ENCODE data around the gene TLR3. TPM values are rescaled to one million over a fixed set of nuclear protein-coding genes. Genes with fewer than 3 reads are reported as not detected.

Gene TLR3
- total RNA-seq (1.6 TPM), polyA plus RNA-seq (ENCODE audit: insufficient read depth in 1 of 8, insufficient read length in 8 of 8, low replicate concordance in 1 of 8) (1 to 10 TPM in 4 of 8 donors, under 1 TPM in 4; 0.69 to 1.5 (median 1.0) TPM)
- long read RNA-seq, donor 1: 0 reads
- long read RNA-seq, donor 2: 0 reads
- long read RNA-seq, donor 3: 0 reads
- long read RNA-seq, donor 4, partial matches to known transcripts: 0 of 1 reads
- long read RNA-seq, donor 4, other reads (novel, unspliced or antisense): 0 of 1 reads
- long read RNA-seq, donor 5: 0 reads
- long read RNA-seq, donor 6: 0 reads
- long read RNA-seq, donor 7: 0 reads
- long read RNA-seq, donor 8, partial matches to known transcripts: 0 of 1 reads
- long read RNA-seq, donor 8, other reads (novel, unspliced or antisense): 0 of 1 reads
- long read RNA-seq, donor 9: 0 reads
- long read RNA-seq, donor 10, full-length matches to known transcripts: 1 of 1 reads
- long read RNA-seq, donor 10, partial matches to known transcripts: 0 of 1 reads
- long read RNA-seq, donor 10, other reads (novel, unspliced or antisense): 0 of 1 reads
- long read RNA-seq, donor 11, full-length matches to known transcripts: 2 of 2 reads
- long read RNA-seq, donor 11, partial matches to known transcripts: 0 of 2 reads
- long read RNA-seq, donor 11, other reads (novel, unspliced or antisense): 0 of 2 reads

DNA sequence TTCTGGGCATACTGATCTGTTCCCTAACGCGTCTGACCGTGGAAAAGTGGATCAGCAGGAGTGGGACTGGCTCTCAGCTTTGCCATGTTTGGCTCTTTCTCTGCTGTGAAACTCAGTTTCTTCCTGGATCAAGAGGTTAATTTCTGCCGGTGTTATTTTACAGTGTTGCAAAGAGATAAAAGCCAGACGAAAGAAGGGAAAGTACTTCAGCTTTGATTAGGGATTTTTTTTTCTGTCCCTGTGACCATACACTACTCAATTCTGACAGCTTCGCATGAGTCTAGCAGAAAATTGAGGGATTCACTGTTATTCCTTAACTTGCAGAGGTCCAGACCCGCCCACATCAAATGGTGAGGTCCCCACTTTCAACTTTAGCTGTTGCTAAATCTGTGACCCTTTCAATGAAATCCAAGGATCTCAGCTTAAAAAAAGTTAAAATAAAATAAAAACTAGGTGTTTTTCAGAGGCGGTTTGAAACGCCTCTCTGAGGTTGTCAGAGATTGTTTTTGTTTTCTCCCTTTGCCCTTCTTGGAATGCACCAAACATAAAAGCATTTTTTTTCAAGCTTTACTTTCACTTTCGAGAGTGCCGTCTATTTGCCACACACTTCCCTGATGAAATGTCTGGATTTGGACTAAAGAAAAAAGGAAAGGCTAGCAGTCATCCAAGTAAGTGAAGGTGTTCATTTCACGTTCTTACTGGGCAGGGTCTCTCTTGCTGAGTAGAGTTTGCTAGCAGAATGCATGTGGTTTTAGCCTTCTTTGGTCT, at the start of gene TLR3:
TSS of gene TLR3 (plus strand) at position 576 of the 768 bp plus-strand sequence. CDS start 7,464 bp downstream, outside the sequence.
- Histone ChIP-seq H3K4me3 (ENCODE audit: low read length) (peak within 1 kb of the TSS; percentile 50), H3K27ac (ENCODE audit: low read length) (peak within 1 kb of the TSS; percentile 24), H3K4me1 (ENCODE audit: control insufficient read depth, insufficient read depth, low read length) (peaks cover 2% of the 10 kb centered on the region), H3K9me3 (replicated peaks; ENCODE audit: control insufficient read depth, low read depth, low read length) (no peaks in the 10 kb centered on the region), H3K27me3 (ENCODE audit: control insufficient read depth, insufficient read depth, low read length) (no peaks in the 10 kb centered on the region), H3K36me3 (ENCODE audit: control insufficient read depth, insufficient read depth, low read length) (no peaks in the 10 kb centered on the region)
- WGBS (ENCODE audit: insufficient coverage): 38% methylated on average over 5 of the region's 12 CpGs
- peak; percentile 54 for DNase-seq

DNA sequence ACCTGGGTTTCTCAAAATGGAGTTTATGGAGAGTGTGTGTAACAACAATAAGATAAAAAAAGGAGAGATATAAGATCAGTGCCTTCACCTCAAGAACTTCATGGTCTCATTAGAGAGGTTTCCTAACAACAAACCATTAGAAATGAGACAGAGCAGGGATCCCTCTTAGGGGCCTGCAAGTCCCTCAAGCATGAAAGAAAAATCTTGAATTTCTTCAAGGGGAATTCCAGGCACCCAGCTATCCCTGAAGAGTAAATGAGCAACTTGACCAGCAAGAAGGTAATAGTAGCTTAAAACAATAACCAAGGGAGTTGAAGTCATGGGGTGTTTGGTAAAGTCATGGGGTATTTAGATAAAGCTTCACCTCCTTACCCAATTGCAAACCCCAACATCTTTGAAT, 49.7 kb upstream of the TLR3 start:
- Histone ChIP-seq H3K27me3 (ENCODE audit: control insufficient read depth, insufficient read depth, low read length) (no peaks in the 10 kb centered on the region), H3K9me3 (replicated peaks; ENCODE audit: control insufficient read depth, low read depth, low read length) (no peaks in the 10 kb centered on the region), H3K36me3 (ENCODE audit: control insufficient read depth, insufficient read depth, low read length) (no peaks in the 10 kb centered on the region), H3K4me3 (ENCODE audit: low read length) (no peak overlapping the region), H3K27ac (ENCODE audit: low read length) (no peak overlapping the region), H3K4me1 (ENCODE audit: control insufficient read depth, insufficient read depth, low read length) (peaks cover 2% of the 10 kb centered on the region)
- DNase-seq: no peak

DNA sequence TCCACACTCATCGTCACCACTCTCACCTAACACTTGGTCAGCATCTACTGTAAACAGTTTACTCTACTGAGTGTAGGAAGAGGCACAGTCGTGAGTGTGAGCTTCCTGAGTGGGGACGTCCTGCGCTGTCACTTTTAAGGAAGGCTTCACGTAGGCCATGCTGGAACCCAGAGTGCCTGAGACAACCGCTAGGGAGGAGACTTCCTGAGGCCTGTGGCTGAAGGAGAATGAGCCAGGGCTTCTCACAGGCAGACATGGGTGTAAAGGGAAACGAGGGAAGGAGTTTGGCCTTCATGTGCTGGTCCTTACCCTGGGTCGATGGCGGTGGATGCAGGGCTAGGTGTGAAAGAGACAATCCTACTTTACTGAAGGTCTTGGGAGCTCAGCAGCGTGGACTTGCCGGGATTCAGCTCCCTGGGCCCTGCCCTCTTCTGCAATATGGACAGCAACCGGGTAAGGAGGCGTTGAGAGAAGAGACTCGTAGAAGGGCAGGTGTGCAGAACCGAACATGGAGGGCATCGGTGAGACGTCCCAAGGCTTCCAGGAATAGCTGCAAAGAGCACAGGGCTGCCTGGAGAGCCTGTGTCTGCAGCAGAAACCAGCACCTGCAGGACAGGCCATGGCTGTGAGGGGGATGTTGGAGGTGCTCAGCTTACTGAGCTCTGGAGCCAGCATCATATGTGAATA, 48.7 kb upstream of the TLR3 start:
- WGBS (ENCODE audit: insufficient coverage): 82% methylated on average over 15 of the region's 17 CpGs
- Histone ChIP-seq H3K4me3 (ENCODE audit: low read length) (no peak overlapping the region), H3K9me3 (replicated peaks; ENCODE audit: control insufficient read depth, low read depth, low read length) (no peaks in the 10 kb centered on the region), H3K27me3 (ENCODE audit: control insufficient read depth, insufficient read depth, low read length) (no peaks in the 10 kb centered on the region), H3K4me1 (ENCODE audit: control insufficient read depth, insufficient read depth, low read length) (peaks cover 3% of the 10 kb centered on the region), H3K36me3 (ENCODE audit: control insufficient read depth, insufficient read depth, low read length) (no peaks in the 10 kb centered on the region), H3K27ac (ENCODE audit: low read length) (no peak overlapping the region)
- DNase-seq: no peak

DNA sequence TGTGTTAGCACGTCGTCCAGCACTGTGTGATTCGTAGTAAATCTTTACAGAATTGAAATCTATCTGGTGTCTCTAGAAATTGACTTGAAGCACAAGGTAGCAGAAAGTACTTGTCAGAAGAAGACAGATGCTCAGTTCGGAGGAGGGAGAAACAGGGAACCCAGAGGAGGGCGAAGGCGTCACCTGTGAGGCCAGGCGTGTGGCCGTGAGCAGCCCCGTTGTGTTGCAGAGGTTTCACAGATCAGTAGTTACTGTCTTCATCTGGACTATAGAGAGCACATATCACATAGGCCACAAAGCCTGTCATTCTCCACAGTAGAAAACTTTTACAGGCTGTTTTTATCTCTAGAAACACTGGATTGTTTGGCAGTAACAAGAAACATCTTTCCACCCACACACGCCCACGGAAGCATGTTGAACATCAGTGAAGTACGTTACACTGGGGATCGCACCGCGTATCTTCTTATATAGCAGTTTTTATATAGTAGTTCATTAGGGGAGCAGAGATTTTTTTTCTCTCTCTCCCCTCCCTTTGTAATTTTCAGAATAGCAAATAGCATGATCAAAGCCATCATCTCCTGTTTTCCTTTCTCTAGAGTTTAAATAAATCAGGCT, 48.1 kb upstream of the TLR3 start:
- H3K9me3 ChIP-seq (replicated peaks; ENCODE audit: control insufficient read depth, low read depth, low read length): no peaks in the 10 kb centered on the region
- peaks cover 4% of the 10 kb centered on the region for H3K4me1 ChIP-seq (ENCODE audit: control insufficient read depth, insufficient read depth, low read length)
- H3K4me3 ChIP-seq (ENCODE audit: low read length): no peak overlapping the region
- no peak overlapping the region for H3K27ac ChIP-seq (ENCODE audit: low read length)
- no peak for DNase-seq
- 81% methylated on average over 6 of the region's 15 CpGs for WGBS (ENCODE audit: insufficient coverage)
- H3K36me3 ChIP-seq (ENCODE audit: control insufficient read depth, insufficient read depth, low read length): no peaks in the 10 kb centered on the region
- H3K27me3 ChIP-seq (ENCODE audit: control insufficient read depth, insufficient read depth, low read length): no peaks in the 10 kb centered on the region

DNA sequence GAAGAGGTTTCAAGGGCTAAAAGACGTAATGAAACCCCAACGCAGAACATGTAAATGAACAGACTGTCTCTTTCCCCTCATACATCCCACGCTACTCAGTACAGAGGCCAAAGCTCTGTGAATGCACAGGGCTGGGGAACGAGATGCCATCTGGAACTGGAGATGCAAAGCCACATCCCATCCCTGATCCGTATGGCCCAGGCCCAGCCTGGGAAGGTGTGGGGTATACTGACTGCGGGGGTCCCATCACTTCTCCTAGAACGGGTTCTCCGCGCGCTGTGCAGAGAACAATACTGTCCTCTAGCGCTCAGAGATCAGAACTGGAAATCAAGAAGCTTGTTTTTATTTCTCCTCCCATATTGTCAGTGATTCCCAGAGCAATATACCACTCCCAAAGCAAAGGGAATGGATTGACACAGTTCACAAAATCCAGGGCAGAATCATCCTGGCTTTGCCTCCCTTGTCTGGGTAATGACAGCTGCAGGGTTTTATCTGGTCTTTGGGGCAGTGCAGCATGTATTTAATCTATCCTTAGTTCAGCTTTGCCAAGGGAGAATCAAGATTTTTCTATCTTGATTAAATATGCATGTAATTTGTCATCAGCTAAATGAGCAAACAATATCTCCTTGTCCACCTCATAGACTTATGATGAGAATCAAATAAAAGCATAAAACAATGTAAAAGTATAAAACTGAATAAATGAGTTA, 47.3 kb upstream of the TLR3 start:
- 0% methylated on average over 1 of the region's 11 CpGs for WGBS (ENCODE audit: insufficient coverage)
- Histone ChIP-seq H3K27me3 (ENCODE audit: control insufficient read depth, insufficient read depth, low read length) (no peaks in the 10 kb centered on the region), H3K9me3 (replicated peaks; ENCODE audit: control insufficient read depth, low read depth, low read length) (no peaks in the 10 kb centered on the region), H3K4me1 (ENCODE audit: control insufficient read depth, insufficient read depth, low read length) (peaks cover 4% of the 10 kb centered on the region), H3K4me3 (ENCODE audit: low read length) (no peak overlapping the region), H3K27ac (ENCODE audit: low read length) (no peak overlapping the region), H3K36me3 (ENCODE audit: control insufficient read depth, insufficient read depth, low read length) (no peaks in the 10 kb centered on the region)
- DNase-seq: peak; percentile 66

DNA sequence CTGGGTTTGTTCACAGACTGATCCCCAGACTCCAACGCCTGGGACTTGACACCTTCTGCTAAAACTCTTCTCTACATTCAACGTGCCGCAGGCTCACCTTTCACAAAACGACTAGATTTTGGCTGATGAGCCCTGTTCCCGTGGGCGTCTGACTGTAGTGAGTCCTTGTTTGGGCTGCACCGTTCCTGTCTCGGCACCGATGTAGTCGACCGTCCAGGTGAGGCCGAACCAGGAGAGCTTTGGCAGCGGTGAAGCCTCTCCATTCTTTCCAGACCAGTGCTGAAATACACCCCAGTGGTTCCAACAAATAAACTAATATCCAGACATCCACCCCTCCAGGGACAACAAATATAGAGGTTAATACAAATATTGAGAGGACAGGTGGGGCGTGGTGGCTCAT, 45.0 kb upstream of the TLR3 start:
- peaks cover 5% of the 10 kb centered on the region for H3K4me1 ChIP-seq (ENCODE audit: control insufficient read depth, insufficient read depth, low read length)
- no peak for DNase-seq
- H3K27ac ChIP-seq (ENCODE audit: low read length): no peak overlapping the region
- no peaks in the 10 kb centered on the region for H3K36me3 ChIP-seq (ENCODE audit: control insufficient read depth, insufficient read depth, low read length)
- WGBS (ENCODE audit: insufficient coverage): 70% methylated on average over 10 of the region's 14 CpGs
- no peaks in the 10 kb centered on the region for H3K9me3 ChIP-seq (replicated peaks; ENCODE audit: control insufficient read depth, low read depth, low read length)
- H3K27me3 ChIP-seq (ENCODE audit: control insufficient read depth, insufficient read depth, low read length): no peaks in the 10 kb centered on the region
- H3K4me3 ChIP-seq (ENCODE audit: low read length): no peak overlapping the region

DNA sequence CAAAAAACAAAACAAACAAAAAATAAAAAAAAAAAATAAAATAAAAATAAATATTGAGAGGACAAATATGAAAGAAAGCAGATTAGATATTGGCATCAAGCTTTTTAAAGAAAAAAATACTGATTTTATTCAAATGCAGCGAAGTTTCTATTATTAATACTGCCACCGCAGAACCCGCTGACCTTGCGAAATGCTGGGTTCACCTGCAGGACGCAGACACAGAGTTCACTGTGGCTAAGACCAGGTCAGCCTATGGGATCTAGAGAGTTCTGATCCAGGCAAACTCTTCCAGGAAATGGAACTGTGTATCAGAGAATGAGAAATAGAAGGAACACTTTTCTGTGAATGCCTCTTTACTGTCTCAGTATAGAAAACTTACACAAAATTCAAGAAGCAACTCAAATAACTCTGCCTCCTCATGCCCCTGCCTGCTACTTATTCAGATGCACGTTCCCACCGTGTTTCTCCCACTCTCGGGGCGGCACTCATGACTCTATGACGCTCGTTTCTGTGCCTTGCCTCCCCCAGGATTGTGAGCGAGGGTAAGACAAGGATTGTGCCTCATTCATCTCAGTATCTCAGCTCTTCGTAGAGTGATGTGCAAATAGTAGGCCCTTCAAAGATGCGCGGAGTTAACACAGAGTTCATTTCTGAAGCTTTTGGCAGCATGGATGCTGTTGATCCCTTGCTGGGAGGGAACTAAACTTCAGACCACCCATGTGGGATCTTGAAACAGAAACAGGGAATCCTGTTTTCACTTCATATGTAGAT, 44.1 kb upstream of the TLR3 start:
- WGBS (ENCODE audit: insufficient coverage): 73% methylated on average over 9 of the region's 15 CpGs
- no peak overlapping the region for H3K27ac ChIP-seq (ENCODE audit: low read length)
- no peaks in the 10 kb centered on the region for H3K9me3 ChIP-seq (replicated peaks; ENCODE audit: control insufficient read depth, low read depth, low read length)
- no peaks in the 10 kb centered on the region for H3K36me3 ChIP-seq (ENCODE audit: control insufficient read depth, insufficient read depth, low read length)
- H3K27me3 ChIP-seq (ENCODE audit: control insufficient read depth, insufficient read depth, low read length): no peaks in the 10 kb centered on the region
- H3K4me1 ChIP-seq (ENCODE audit: control insufficient read depth, insufficient read depth, low read length): peaks cover 12% of the 10 kb centered on the region
- no peak overlapping the region for H3K4me3 ChIP-seq (ENCODE audit: low read length)
- peak; percentile 36 for DNase-seq

DNA sequence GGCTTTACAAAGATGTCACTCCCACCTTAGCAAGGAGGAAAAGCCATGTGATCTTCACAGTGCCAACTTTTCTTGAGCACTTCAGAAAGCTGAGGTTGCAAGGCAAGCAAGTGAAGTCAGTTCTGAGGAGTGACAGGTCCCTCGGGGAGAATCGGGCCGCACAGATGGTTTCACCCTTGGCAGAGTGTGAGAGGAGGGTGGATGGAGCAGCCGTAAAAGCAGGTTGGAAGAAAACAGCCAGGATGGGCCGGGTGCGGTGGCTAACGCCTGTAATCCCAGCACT, 43.6 kb upstream of the TLR3 start:
- no peak overlapping the region for H3K4me3 ChIP-seq (ENCODE audit: low read length)
- H3K9me3 ChIP-seq (replicated peaks; ENCODE audit: control insufficient read depth, low read depth, low read length): no peaks in the 10 kb centered on the region
- H3K4me1 ChIP-seq (ENCODE audit: control insufficient read depth, insufficient read depth, low read length): peaks cover 17% of the 10 kb centered on the region
- no peak overlapping the region for H3K27ac ChIP-seq (ENCODE audit: low read length)
- no peaks in the 10 kb centered on the region for H3K27me3 ChIP-seq (ENCODE audit: control insufficient read depth, insufficient read depth, low read length)
- WGBS (ENCODE audit: insufficient coverage): 41% methylated on average over 3 of the region's 7 CpGs
- H3K36me3 ChIP-seq (ENCODE audit: control insufficient read depth, insufficient read depth, low read length): no peaks in the 10 kb centered on the region
- no peak for DNase-seq

DNA sequence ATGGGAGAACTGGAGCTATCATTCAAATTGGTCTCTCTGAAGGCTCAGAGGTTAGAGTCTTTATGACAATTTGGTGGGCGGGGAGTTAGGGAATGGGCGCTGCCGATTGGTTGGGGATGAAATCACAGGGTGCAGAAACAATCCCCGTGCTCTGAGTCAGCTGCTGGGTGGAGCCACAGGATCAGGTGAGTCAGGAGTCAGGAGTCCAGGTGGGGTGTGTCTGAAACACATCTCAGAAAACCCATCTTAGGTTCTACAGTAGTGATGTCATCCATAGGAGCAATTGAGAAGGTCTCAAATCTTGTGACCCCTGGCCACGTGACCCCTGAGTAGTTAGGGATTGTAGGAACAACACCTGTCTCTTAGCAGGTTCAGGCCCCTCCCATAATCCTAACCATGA, 41.6 kb upstream of the TLR3 start:
- no peaks in the 10 kb centered on the region for H3K9me3 ChIP-seq (replicated peaks; ENCODE audit: control insufficient read depth, low read depth, low read length)
- peaks cover 26% of the 10 kb centered on the region for H3K4me1 ChIP-seq (ENCODE audit: control insufficient read depth, insufficient read depth, low read length)
- WGBS (ENCODE audit: insufficient coverage): 94% methylated on average over 4 of the region's 5 CpGs
- H3K4me3 ChIP-seq (ENCODE audit: low read length): no peak overlapping the region
- no peaks in the 10 kb centered on the region for H3K27me3 ChIP-seq (ENCODE audit: control insufficient read depth, insufficient read depth, low read length)
- no peak for DNase-seq
- no peak overlapping the region for H3K27ac ChIP-seq (ENCODE audit: low read length)
- no peaks in the 10 kb centered on the region for H3K36me3 ChIP-seq (ENCODE audit: control insufficient read depth, insufficient read depth, low read length)
